HEK293 (cell line): ENCODE data around the gene IFNL2.
"Not testable (repeated sequence)": the region's sequence is repeated elsewhere in the genome, so short reads cannot be mapped to it uniquely, and the experiment has no call there.

Experiments used
- TCF7L2 ChIP-seq: IDR thresholded peaks from 2 replicates; pipeline ENCODE4 v1.6.1; 2011; ENCODE audit warnings: low read depth, mild to moderate bottlenecking, inconsistent platforms, low read length, moderate library complexity, borderline replicate concordance
- WT1 ChIP-seq: fragments of 450-650 bp; formaldehyde crosslinking; IDR thresholded peaks from 2 replicates; pipeline ENCODE4 v1.5.1; 2016; ENCODE audit warnings: missing biosample characterization, missing genetic modification characterization
- YY1 ChIP-seq: fragments of 450-650 bp; formaldehyde crosslinking; IDR thresholded peaks from 2 replicates; pipeline ENCODE4 v1.5.1; 2018; ENCODE audit warnings: missing biosample characterization, missing genetic modification characterization
- ZBTB8A ChIP-seq: fragments of 450-650 bp; formaldehyde crosslinking; IDR thresholded peaks from 2 replicates; pipeline ENCODE4 v1.5.1; 2016; ENCODE audit warnings: missing biosample characterization, missing genetic modification characterization
- ZFP37 ChIP-seq: fragments of 450-650 bp; formaldehyde crosslinking; IDR thresholded peaks from 2 replicates; pipeline ENCODE4 v1.5.1; 2016; ENCODE audit warnings: missing biosample characterization, missing genetic modification characterization
- ZNF391 ChIP-seq: fragments of 450-650 bp; formaldehyde crosslinking; IDR thresholded peaks from 2 replicates; pipeline ENCODE4 v1.5.1; 2016; ENCODE audit warnings: low read depth, missing biosample characterization, missing genetic modification characterization, borderline replicate concordance
- ZNF433 ChIP-seq: fragments of 450-650 bp; formaldehyde crosslinking; IDR thresholded peaks from 2 replicates; pipeline ENCODE4 v1.5.1; 2016; ENCODE audit warnings: missing biosample characterization, missing genetic modification characterization, low read depth
- ZNF555 ChIP-seq: fragments of 450-650 bp; formaldehyde crosslinking; conservative IDR thresholded peaks from 2 replicates; pipeline ENCODE4 v1.5.1; 2017; ENCODE audit warnings: missing biosample characterization, mild to moderate bottlenecking, missing genetic modification characterization, inconsistent platforms
- ZNF654 ChIP-seq: fragments of 450-650 bp; formaldehyde crosslinking; IDR thresholded peaks from 2 replicates; pipeline ENCODE4 v1.5.1; 2016; ENCODE audit warnings: low read depth, missing biosample characterization, missing genetic modification characterization
- TF ChIP-seq, protein P1 (sequence below): fragments of 450-650 bp; formaldehyde crosslinking; IDR thresholded peaks from 2 replicates; pipeline ENCODE4 v1.5.1; 2016; ENCODE audit warnings: missing biosample characterization, missing genetic modification characterization
- TF ChIP-seq, protein P2 (sequence below): fragments of 450-650 bp; formaldehyde crosslinking; IDR thresholded peaks from 2 replicates; pipeline ENCODE4 v1.5.1; 2016; ENCODE audit warnings: missing biosample characterization, missing genetic modification characterization, low read depth
- TF ChIP-seq, protein P3 (sequence below): fragments of 450-650 bp; formaldehyde crosslinking; IDR thresholded peaks from 2 replicates; pipeline ENCODE4 v1.5.1; 2017; ENCODE audit warnings: missing biosample characterization, missing genetic modification characterization
- TF ChIP-seq, protein P4 (sequence below): fragments of 450-650 bp; IDR thresholded peaks from 2 replicates; pipeline ENCODE4 v1.5.1; 2018; ENCODE audit warnings: missing biosample characterization, mild to moderate bottlenecking, missing genetic modification characterization
- TF ChIP-seq, protein P5 (sequence below): fragments of 450-650 bp; IDR thresholded peaks from 2 replicates; pipeline ENCODE4 v1.5.1; 2018; ENCODE audit warnings: missing biosample characterization, missing genetic modification characterization

DNA sequence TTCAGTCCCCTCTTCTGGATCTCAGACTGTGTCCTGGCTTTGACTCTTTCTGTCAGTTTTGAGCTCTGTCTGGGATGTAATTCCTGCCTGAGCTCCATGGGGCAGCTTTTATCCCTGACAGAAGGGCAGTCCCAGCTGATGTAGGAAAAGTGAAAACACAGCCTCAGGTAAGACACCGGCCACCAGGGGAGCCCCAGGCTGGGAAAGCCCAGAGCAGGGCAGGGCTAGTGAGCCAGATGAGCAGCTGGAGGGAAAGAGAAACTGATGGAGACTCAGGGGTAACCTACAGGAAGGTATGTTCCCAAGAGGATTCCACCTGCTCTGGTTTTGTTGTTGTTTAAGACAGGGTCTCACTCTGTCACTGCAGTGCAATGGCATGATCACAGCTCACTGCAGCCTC lies 23.0 kb upstream of the IFNL2 start:
- TF ChIP-seq, protein P1, sequence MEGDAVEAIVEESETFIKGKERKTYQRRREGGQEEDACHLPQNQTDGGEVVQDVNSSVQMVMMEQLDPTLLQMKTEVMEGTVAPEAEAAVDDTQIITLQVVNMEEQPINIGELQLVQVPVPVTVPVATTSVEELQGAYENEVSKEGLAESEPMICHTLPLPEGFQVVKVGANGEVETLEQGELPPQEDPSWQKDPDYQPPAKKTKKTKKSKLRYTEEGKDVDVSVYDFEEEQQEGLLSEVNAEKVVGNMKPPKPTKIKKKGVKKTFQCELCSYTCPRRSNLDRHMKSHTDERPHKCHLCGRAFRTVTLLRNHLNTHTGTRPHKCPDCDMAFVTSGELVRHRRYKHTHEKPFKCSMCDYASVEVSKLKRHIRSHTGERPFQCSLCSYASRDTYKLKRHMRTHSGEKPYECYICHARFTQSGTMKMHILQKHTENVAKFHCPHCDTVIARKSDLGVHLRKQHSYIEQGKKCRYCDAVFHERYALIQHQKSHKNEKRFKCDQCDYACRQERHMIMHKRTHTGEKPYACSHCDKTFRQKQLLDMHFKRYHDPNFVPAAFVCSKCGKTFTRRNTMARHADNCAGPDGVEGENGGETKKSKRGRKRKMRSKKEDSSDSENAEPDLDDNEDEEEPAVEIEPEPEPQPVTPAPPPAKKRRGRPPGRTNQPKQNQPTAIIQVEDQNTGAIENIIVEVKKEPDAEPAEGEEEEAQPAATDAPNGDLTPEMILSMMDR (tag by site-specific recombination) = not testable (repeated sequence)
- not testable (repeated sequence) for TF ChIP-seq ZFP37 (tag by site-specific recombination); ZNF654 (tag by site-specific recombination); ZNF391 (tag by site-specific recombination); ZNF433 (tag by site-specific recombination); ZNF555; TCF7L2; ZBTB8A (tag by site-specific recombination); YY1; WT1 (tag by site-specific recombination)
- TF ChIP-seq, protein P2, sequence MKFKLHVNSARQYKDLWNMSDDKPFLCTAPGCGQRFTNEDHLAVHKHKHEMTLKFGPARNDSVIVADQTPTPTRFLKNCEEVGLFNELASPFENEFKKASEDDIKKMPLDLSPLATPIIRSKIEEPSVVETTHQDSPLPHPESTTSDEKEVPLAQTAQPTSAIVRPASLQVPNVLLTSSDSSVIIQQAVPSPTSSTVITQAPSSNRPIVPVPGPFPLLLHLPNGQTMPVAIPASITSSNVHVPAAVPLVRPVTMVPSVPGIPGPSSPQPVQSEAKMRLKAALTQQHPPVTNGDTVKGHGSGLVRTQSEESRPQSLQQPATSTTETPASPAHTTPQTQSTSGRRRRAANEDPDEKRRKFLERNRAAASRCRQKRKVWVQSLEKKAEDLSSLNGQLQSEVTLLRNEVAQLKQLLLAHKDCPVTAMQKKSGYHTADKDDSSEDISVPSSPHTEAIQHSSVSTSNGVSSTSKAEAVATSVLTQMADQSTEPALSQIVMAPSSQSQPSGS (tag by site-specific recombination) = not testable (repeated sequence)
- TF ChIP-seq, protein P3, sequence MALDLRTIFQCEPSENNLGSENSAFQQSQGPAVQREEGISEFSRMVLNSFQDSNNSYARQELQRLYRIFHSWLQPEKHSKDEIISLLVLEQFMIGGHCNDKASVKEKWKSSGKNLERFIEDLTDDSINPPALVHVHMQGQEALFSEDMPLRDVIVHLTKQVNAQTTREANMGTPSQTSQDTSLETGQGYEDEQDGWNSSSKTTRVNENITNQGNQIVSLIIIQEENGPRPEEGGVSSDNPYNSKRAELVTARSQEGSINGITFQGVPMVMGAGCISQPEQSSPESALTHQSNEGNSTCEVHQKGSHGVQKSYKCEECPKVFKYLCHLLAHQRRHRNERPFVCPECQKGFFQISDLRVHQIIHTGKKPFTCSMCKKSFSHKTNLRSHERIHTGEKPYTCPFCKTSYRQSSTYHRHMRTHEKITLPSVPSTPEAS (tag by site-specific recombination) = not testable (repeated sequence)
- TF ChIP-seq, protein P4, sequence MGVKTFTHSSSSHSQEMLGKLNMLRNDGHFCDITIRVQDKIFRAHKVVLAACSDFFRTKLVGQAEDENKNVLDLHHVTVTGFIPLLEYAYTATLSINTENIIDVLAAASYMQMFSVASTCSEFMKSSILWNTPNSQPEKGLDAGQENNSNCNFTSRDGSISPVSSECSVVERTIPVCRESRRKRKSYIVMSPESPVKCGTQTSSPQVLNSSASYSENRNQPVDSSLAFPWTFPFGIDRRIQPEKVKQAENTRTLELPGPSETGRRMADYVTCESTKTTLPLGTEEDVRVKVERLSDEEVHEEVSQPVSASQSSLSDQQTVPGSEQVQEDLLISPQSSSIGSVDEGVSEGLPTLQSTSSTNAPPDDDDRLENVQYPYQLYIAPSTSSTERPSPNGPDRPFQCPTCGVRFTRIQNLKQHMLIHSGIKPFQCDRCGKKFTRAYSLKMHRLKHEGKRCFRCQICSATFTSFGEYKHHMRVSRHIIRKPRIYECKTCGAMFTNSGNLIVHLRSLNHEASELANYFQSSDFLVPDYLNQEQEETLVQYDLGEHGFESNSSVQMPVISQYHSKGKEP (tag by site-specific recombination) = not testable (repeated sequence)
- TF ChIP-seq, protein P5, sequence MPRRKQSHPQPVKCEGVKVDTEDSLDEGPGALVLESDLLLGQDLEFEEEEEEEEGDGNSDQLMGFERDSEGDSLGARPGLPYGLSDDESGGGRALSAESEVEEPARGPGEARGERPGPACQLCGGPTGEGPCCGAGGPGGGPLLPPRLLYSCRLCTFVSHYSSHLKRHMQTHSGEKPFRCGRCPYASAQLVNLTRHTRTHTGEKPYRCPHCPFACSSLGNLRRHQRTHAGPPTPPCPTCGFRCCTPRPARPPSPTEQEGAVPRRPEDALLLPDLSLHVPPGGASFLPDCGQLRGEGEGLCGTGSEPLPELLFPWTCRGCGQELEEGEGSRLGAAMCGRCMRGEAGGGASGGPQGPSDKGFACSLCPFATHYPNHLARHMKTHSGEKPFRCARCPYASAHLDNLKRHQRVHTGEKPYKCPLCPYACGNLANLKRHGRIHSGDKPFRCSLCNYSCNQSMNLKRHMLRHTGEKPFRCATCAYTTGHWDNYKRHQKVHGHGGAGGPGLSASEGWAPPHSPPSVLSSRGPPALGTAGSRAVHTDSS (tag by site-specific recombination) = not testable (repeated sequence)
